NB4 (cell line): ENCODE data around the gene ARVCF.

ENCODE experiments used
- CTCF ChIP-seq: IDR thresholded peaks from one replicate; pipeline ENCODE4 v1.5.1; 2012; ENCODE audit warnings: low read depth, low read length
- MAX ChIP-seq: IDR thresholded peaks from 2 replicates; pipeline ENCODE4 v1.6.1; 2011; ENCODE audit warnings: low read depth, low read length
- POLR2A ChIP-seq: IDR thresholded peaks from 2 replicates; pipeline ENCODE4 v1.6.1; 2011; ENCODE audit warnings: mild to moderate bottlenecking; ENCODE audit not compliant: insufficient read length; ENCODE audit errors: extremely low read depth

- TF ChIP-seq CTCF (no peak), POLR2A (no peak), MAX (no peak)
Observed at GRCh38 chr22:19969141-19969928, 47.3 kb downstream of the ARVCF start.
